Mesothelial cell of epicardium (in vitro differentiated cells): ENCODE results near the gene SLC37A1. TPM values are rescaled to one million over a fixed set of nuclear protein-coding genes. Genes with fewer than 3 reads are reported as not detected.

Experiments
- DNase-seq, 2 experiments: peaks; one replicate each; pipeline ENCODE4 v3.0.0; 2021; ENCODE audit warnings: low spot score in 2 of 2; ENCODE audit not compliant: unreplicated experiment in 2 of 2
- H3K27ac Mint-ChIP-seq: 2 replicates; pipeline ENCODE4 v1.8.0; 2021; ENCODE audit warnings: mixed read lengths
- H3K27me3 Mint-ChIP-seq: 2 replicates; pipeline ENCODE4 v1.8.0; 2021; ENCODE audit warnings: low read depth, mixed read lengths
- H3K36me3 Mint-ChIP-seq: 2 replicates; pipeline ENCODE4 v1.8.0; 2021; ENCODE audit warnings: mixed read lengths
- H3K4me1 Mint-ChIP-seq: 2 replicates; pipeline ENCODE4 v1.8.0; 2021; ENCODE audit warnings: mixed read lengths
- H3K4me3 Mint-ChIP-seq: 2 replicates; pipeline ENCODE4 v1.8.0; 2021; ENCODE audit warnings: mild to moderate bottlenecking, moderate library complexity, mixed read lengths
- H3K9me3 Mint-ChIP-seq: 2 replicates; pipeline ENCODE4 v1.8.0; 2021; ENCODE audit warnings: mixed read lengths
- total RNA-seq: library from RNA; stranded (reverse); gene quantifications from 3 replicates; pipeline ENCODE4 v1.2.1, GENCODE V29; 2021
- TF ChIP-seq, protein P1 (sequence below): fragments of 200-600 bp; sonication (generic); IDR thresholded peaks from one replicate; pipeline ENCODE4 v1.5.0; 2021; ENCODE audit warnings: antibody characterized with exemption; ENCODE audit not compliant: unreplicated experiment

Gene SLC37A1
- total RNA-seq, 1 donor from 2014 or later = 13.0 TPM

DNA sequence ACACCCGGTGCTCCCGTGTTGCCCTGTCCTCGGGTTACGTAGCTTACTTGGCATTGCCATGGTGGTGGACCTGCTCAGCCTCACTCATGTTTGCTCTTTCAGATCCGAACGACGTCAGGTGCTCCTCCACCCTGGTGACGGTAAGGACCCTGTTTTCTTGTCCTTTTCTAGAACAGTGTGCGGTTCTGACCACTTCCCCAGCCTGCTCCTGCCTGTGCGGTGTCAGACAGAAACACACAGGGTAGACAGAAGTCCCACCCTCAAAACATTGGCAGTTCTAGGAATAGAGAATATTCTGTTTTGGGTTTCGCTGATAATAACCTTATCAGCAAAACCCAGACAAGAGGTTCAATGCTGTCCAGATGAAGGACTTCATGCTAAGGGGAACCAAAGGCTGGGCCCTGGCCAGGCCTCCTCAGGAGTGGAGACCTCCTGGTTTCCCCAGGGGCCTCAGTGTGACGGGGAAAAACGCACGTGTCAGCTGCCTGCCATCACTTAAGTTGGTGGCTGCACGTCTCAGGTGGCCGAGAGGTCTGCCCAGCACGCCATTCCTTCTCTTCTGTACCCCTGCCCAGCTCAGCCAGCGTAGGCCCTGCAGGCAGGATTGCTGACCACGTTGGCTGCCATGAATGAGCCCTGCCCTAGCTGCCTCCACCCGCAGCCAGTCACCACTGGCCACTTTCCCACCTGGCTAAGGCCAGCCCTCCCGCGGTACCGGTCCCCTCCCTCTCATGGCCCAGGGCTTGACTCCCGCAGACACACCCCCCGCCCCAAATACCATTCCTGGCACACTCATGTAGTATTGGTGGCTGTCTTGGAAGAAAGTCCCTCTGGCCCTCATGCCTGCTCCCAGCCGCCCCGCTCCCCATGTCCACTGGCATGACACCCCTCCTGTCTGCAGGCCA is 33.6 kb downstream of the SLC37A1 start:
- H3K27me3 Mint-ChIP-seq = no peaks in the 10 kb centered on the region
- peaks cover 28% of the 10 kb centered on the region for H3K36me3 Mint-ChIP-seq
- H3K4me3 Mint-ChIP-seq = no peak overlapping the region
- peaks cover 5% of the 10 kb centered on the region for H3K4me1 Mint-ChIP-seq
- no peak for DNase-seq
- H3K27ac Mint-ChIP-seq = no peak overlapping the region
- peaks cover 12% of the 10 kb centered on the region for H3K9me3 Mint-ChIP-seq
- TF ChIP-seq, protein P1, sequence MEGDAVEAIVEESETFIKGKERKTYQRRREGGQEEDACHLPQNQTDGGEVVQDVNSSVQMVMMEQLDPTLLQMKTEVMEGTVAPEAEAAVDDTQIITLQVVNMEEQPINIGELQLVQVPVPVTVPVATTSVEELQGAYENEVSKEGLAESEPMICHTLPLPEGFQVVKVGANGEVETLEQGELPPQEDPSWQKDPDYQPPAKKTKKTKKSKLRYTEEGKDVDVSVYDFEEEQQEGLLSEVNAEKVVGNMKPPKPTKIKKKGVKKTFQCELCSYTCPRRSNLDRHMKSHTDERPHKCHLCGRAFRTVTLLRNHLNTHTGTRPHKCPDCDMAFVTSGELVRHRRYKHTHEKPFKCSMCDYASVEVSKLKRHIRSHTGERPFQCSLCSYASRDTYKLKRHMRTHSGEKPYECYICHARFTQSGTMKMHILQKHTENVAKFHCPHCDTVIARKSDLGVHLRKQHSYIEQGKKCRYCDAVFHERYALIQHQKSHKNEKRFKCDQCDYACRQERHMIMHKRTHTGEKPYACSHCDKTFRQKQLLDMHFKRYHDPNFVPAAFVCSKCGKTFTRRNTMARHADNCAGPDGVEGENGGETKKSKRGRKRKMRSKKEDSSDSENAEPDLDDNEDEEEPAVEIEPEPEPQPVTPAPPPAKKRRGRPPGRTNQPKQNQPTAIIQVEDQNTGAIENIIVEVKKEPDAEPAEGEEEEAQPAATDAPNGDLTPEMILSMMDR = no peak

DNA sequence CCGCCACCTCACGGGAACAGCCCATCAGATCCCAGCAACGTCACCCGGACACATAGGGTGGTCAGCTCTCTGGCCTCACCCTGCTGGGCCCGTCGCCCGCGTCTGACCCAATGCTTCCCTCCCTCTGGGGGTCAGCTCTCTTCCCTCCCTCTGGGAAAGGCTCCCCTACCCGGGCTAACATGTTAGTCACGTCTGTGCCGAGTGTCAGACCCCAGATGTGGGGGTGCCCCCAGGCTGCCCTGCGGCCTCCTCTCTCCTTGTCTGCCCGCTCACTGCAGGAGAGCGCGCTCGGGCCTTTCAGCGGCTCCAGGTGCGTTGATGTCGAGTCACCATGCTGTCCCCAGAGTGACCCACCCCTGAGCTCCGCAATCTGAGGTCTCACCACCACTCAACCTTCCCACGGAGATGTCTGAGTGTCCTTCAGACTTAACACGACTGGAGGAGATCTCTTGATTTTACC is 34.3 kb downstream of the SLC37A1 start:
- Mint-ChIP-seq H3K27ac (no peak overlapping the region), H3K4me3 (no peak overlapping the region), H3K9me3 (peaks cover 12% of the 10 kb centered on the region), H3K36me3 (peaks cover 29% of the 10 kb centered on the region), H3K27me3 (no peaks in the 10 kb centered on the region), H3K4me1 (peaks cover 5% of the 10 kb centered on the region)
- DNase-seq = peak in 1 of 2 experiments; percentile 7
- TF ChIP-seq, protein P1 = no peak

DNA sequence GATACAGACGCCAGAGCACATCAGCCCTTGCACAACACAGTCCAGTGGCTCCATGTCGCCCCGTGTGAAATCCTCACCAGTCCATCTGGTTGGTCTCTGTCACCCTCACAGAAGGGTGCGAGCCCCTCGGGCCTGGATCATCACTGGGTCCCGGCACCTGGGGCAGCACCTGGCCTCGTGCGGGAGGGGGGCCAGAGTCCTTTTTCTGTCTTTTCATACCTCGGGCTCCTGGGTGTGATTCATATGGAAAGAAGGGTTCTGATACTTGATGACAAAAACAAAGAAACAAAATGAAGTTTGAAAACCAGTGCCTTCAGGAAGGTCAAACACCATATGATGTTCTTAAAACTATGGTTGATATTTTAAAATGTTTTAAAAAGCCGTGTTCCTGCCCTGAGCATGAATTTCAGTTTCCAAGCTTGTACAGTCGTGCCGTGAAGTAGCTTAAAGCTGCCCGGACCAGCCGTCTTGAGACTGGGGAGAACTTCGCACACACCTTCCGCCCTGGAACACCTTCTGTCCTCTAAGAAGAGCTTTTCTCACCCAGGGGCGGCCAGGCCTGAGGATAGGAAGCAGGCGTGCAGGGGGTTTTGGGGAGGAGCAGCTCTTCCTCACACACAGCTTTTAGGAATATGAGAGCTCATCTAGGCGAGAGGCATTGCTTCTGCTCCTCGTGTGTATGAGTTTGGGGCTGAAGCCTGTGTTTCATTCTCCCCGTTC is 35.2 kb downstream of the SLC37A1 start:
- H3K36me3 Mint-ChIP-seq = peaks cover 31% of the 10 kb centered on the region
- TF ChIP-seq, protein P1 = no peak
- no peaks in the 10 kb centered on the region for H3K27me3 Mint-ChIP-seq
- no peak overlapping the region for H3K27ac Mint-ChIP-seq
- peak in 1 of 2 experiments; percentile 10 for DNase-seq
- no peak overlapping the region for H3K4me3 Mint-ChIP-seq
- H3K9me3 Mint-ChIP-seq = peaks cover 12% of the 10 kb centered on the region
- peaks cover 5% of the 10 kb centered on the region for H3K4me1 Mint-ChIP-seq

DNA sequence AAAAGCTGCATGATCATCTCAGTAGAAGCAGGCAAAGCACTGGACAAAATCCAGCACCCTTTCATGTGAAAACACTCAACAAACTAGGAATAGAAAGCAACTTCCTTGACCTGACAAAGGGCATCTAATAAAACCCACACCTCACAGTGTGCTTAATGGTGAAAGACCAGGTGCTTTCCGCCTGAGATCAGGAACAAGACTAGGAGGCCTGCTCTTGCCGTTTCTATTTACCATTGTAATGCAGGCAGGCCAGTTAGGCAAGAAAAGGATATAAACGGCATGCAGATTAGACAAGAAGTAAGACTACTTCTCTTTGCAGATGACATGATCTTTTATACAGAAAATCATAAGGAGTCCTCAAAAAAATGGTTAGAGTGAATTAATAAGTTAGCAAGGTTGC is 37.2 kb downstream of the SLC37A1 start:
- Mint-ChIP-seq H3K27ac (no peak overlapping the region), H3K4me1 (peaks cover 5% of the 10 kb centered on the region), H3K27me3 (no peaks in the 10 kb centered on the region), H3K9me3 (peaks cover 12% of the 10 kb centered on the region), H3K4me3 (no peak overlapping the region), H3K36me3 (peaks cover 31% of the 10 kb centered on the region)
- TF ChIP-seq, protein P1 = no peak
- no peak for DNase-seq

DNA sequence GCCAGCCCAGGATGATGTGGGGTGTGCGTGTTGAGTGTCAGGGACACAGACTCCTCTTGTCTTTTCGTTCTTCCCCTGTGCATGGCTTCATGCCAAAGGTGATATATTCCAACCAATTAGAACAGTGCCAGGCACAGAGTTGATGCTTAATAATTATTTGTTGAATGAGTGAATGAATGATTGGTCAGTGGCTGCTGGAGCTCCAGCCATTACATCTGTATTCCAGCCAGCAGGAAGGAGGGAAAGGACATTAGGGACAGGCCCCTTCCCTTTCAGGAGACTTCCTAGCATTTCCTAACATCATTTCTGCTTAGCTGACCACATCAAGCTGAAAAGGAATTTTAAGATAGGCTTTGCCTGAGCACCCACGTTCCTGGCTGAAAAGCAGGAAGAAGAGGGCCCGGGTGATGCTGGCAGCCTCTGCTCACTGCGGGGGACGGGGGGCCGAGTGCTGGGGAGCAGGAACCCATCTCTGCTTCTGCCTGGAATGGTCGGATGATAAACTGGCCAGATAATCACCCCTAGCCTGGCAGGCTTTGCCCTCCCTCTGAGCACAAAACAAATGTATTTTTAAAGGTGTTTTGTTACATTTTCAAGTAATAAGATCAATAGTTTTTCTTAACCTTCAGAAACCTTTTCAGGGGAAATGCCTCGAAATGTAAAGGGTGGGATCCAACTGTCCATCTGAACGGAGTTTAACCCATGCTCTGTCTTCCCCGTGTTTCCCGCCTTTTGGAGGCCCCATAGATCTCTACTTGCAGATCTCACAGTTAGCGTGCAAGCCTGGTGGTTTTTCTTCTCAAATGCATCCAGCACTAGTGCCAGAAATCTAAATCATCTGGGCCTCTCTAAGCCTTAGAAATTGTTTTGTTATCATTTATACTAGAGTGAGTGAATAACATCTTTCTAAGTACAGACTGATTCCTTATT is 39.0 kb downstream of the SLC37A1 start:
- TF ChIP-seq, protein P1 = no peak
- Mint-ChIP-seq H3K27ac (no peak overlapping the region), H3K9me3 (peaks cover 12% of the 10 kb centered on the region), H3K4me3 (no peak overlapping the region), H3K4me1 (peaks cover 5% of the 10 kb centered on the region), H3K36me3 (peaks cover 27% of the 10 kb centered on the region), H3K27me3 (no peaks in the 10 kb centered on the region)
- DNase-seq = no peak
